GM12801 (cell line): ENCODE data around the gene EVL.

Source experiments
- CTCF ChIP-seq: IDR thresholded peaks from one replicate; pipeline ENCODE4 v1.5.1; 2011; ENCODE audit warnings: control low read depth; ENCODE audit not compliant: insufficient read length; ENCODE audit errors: extremely low read depth

Gene EVL

GRCh38 chr14:100127853-100128455 lies 62.7 kb downstream of the EVL start:
- no peak for TF ChIP-seq CTCF

GRCh38 chr14:100128688-100129087 lies 63.5 kb downstream of the EVL start:
- TF ChIP-seq CTCF, result no peak

GRCh38 chr14:100129161-100129589 lies 64.0 kb downstream of the EVL start:
- TF ChIP-seq CTCF, result no peak

GRCh38 chr14:100130521-100130920 lies 65.3 kb downstream of the EVL start:
- no peak for TF ChIP-seq CTCF

GRCh38 chr14:100131181-100131580 lies 66.0 kb downstream of the EVL start:
- TF ChIP-seq CTCF, result no peak

- no peak for TF ChIP-seq CTCF
Observed at GRCh38 chr14:100132161-100132902, 67.1 kb downstream of the EVL start.

GRCh38 chr14:100132903-100133510 lies 67.8 kb downstream of the EVL start:
- TF ChIP-seq CTCF, result no peak
